ENCODE data around the gene MPP2. TPM values are rescaled to one million over a fixed set of nuclear protein-coding genes. Genes with fewer than 3 reads are reported as not detected.

The MPP2 gene
- total RNA-seq, 4 donors from 2014 or later, result 0.65 to 4.2 (median 2.2) TPM

DNA sequence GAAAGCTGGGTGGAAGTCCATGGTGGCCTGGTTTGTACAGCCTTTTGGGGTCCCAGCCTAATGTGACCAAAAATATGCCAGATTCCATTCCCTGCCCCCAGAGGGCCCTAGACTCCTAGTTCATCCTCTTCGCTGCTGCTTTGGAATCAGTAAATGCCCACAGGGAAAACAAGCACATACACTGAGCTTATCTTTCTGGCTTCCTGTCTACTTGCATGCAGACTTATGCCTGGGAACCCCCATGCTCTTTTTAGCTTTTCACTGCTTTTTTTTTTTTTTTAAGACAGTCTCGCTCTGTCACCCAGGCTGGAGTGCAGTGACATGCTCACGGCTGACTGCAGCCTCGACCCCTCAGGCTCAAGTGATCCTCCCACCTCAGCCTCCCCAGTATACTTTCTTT lies 66.5 kb downstream of the MPP2 start:
- TF ChIP-seq, protein P1, sequence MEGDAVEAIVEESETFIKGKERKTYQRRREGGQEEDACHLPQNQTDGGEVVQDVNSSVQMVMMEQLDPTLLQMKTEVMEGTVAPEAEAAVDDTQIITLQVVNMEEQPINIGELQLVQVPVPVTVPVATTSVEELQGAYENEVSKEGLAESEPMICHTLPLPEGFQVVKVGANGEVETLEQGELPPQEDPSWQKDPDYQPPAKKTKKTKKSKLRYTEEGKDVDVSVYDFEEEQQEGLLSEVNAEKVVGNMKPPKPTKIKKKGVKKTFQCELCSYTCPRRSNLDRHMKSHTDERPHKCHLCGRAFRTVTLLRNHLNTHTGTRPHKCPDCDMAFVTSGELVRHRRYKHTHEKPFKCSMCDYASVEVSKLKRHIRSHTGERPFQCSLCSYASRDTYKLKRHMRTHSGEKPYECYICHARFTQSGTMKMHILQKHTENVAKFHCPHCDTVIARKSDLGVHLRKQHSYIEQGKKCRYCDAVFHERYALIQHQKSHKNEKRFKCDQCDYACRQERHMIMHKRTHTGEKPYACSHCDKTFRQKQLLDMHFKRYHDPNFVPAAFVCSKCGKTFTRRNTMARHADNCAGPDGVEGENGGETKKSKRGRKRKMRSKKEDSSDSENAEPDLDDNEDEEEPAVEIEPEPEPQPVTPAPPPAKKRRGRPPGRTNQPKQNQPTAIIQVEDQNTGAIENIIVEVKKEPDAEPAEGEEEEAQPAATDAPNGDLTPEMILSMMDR (IDR thresholded peaks at IDR 0.05; ENCODE audit: low read depth), result no peak

DNA sequence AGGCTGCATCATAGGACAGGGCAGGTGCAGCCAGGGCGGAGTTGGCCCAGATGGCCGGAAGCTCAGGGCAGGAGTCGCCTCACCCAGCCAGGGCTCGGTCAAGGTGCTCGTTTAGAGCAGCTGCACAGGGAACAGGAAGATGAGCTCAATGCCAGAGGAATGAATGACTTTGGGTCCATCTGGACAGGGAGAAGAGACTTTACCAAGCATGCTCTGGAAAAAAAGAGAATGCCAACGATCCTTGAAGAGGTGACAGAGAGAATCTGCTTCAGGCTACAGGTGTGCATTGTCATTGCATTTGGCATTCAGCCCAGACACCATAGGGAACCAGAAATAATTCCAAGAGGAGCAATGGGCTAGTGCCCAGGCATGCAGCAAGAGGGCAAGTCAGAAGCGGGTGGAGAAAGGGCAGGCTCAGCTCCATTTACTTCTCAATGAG lies 67.6 kb downstream of the MPP2 start:
- TF ChIP-seq, protein P1 (IDR thresholded peaks at IDR 0.05; ENCODE audit: low read depth), result no peak

DNA sequence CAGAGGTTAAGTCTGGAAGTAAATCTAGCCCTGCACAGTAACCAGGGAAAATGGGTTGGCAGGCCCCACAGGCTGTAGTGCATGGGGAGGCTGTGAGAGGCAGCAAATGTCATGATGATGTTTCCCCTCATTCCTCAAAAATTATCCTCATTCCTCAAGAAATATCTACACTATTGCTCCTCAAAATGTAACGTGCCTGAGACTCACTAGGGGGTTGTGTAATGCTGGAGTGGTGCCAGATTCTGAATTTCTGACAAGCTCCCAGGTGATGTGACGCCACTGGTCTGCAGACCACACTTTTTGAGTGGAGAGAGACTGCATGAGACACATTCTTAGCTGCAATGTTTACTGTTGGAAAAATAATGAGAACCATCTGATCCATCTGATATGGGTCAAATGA lies 73.2 kb downstream of the MPP2 start:
- TF ChIP-seq, protein P1 (IDR thresholded peaks at IDR 0.05; ENCODE audit: low read depth), result no peak

DNA sequence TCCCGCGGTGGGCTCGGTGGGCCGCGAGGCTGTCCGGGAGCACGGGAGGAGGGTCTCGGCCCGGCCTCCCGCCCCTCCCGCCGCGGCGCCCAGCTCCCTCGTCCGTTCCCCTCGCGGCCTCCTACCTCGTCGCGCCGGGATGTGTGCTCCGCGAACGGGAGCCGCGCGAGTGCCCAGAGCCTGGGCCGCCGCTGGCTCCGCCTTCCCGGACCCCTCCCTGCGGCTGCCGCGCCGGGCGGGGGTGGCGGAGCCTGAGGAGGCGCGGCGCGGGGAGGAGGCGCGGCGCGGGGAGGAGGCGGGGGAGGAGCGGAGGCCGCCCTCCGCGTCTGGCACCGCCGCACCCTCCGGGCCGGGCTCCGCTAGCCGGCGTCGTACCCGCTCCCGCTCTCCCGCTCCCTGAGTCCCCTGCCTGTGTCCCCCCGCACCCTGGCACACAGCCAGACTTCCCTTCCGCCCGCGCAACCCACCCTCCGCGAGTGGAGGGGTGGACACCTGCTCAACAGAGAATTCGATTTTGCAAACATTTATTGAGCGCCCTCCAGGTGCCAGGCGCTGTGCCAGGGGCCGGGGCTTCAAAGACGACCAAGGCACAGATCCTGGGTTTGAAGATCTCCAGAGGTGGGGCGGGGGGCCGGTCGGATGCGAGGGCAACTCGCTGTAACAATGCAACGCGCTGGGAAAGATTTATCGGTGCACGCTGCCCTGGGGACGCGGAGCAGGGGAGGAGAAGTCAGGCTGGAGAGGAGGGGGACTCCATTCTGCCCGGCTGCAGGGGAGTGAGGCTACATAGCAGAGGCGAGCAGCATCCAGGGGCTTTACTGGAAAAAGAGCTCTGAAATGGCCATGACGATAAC lies 74.1 kb downstream of the MPP2 start, which contains the start of gene MPP3:
MPP3 (minus strand) TSS at position 171 of the 854 bp plus-strand sequence. CDS start 1,240 bp downstream, outside the sequence.
- TF ChIP-seq, protein P1 (IDR thresholded peaks at IDR 0.05; ENCODE audit: low read depth), result no peak

DNA sequence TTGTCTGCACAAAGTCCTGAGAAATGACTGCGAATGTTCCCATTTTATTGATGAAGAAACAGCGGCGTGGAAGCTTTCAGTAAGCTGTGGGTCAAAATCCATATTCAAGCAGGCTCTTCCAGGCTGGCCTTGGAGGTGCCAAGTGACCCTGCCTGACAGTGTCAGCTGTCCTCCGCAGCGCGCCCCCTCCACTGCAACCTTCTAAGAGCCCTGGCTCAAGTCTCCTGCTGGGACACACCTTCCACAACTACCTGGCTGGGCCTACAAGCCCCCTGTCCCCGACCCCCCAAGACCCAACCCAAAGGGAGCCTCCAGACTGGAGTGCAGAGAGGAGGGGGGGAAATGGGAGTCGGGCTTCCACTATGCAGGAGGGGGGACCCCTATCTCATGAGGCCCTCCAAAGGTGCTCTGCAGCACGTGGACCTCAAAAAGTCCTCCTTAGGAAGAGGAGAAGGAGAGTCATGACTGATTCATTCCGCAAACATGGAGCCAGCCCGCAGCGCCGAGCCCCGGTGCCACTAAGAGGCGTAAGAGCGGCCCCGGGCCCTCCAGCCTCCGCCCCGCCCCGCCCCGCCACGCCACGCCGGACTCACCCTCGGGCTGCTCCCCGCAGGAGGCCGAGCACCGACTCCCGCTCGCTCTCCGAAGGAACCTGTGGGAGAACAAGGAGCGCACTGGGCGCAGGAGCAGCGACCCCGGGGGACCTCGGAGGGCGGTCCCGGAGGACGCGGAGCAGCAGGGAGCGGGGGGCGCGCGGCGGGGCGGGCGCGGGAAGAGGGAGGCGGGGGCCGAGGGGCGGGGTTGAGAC lies 75.0 kb downstream of the MPP2 start:
- TF ChIP-seq, protein P1 (IDR thresholded peaks at IDR 0.05; ENCODE audit: low read depth), result no peak

DNA sequence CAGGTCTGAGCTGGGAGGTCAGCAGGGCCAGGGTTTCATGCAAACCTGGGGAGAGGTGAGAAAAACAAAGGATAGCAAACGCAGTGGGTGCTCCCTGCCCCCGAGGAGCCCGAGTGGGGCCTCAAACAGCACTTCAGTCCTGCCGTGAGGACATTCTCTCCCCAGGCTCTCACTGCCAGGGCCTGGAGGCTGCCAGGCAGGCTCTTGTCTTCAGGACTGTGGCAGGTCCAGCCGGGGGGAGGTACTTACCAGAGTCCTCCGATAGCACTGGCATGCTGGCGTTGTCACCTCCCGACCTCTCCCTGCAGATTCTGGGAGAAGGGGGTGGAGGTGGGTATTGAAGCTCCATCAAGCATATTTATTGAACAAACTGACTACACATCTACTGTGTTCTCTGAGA lies 75.7 kb downstream of the MPP2 start:
- TF ChIP-seq, protein P1 (IDR thresholded peaks at IDR 0.05; ENCODE audit: low read depth), result no peak
